Measurements from ENCODE around the gene FILIP1L. TPM values are rescaled to one million over a fixed set of nuclear protein-coding genes. Genes with fewer than 3 reads are reported as not detected.

FILIP1L gene
- polyA plus RNA-seq, 1 donor (not counting 4 experiments of a cell fraction or from before 2014, with no cell fraction given): 14.7 TPM

- H4K20me1 ChIP-seq (ENCODE audit: control insufficient read depth, extremely low read depth, insufficient read depth, low read length): no peaks in the 10 kb centered on the region
- no peak overlapping the region for H3K4me3 ChIP-seq (ENCODE audit: control insufficient read depth in 2 of 3, extremely low read depth in 1 of 3, insufficient read depth in 2 of 3, low read depth in 1 of 3, low read length in 3 of 3)
- dilution Hi-C loops (cut with MboI; ENCODE audit: extremely low pct_ligation_motif_present, low sequenced_read_pairs): no loop called here
- no peaks in the 10 kb centered on the region for H3K27me3 ChIP-seq (ENCODE audit: control insufficient read depth, extremely low read depth, insufficient read depth, low read length)
- H3K4me1 ChIP-seq (ENCODE audit: control insufficient read depth, extremely low read depth, insufficient read depth, low read length): peaks cover 7% of the 10 kb centered on the region
- no peak overlapping the region for H3K27ac ChIP-seq (ENCODE audit: control insufficient read depth, insufficient read depth, low read length)
- no peaks in the 10 kb centered on the region for H3K9me1 ChIP-seq (ENCODE audit: control insufficient read depth, extremely low read depth, insufficient read depth, low read length)
- TF ChIP-seq CTCF (optimal IDR thresholded peaks at IDR 0.05 in 1 of 3, IDR thresholded peaks at IDR 0.05 in 1 of 3, conservative IDR thresholded peaks at IDR 0.05 in 1 of 3; ENCODE audit: extremely low read depth in 1 of 3, insufficient read depth in 2 of 3, low read length in 3 of 3) (no peak), EZH2 (IDR thresholded peaks at IDR 0.05; ENCODE audit: low read length) (no peak)
- H3K79me2 ChIP-seq (ENCODE audit: control insufficient read depth, insufficient read depth, low read length): peaks cover 2% of the 10 kb centered on the region
- no peaks in the 10 kb centered on the region for H3K9me3 ChIP-seq (ENCODE audit: control insufficient read depth, low read depth, low read length)
- H3K9ac ChIP-seq (ENCODE audit: control insufficient read depth, extremely low read depth, insufficient read depth, low read length): no peak overlapping the region
- H2AFZ ChIP-seq (ENCODE audit: control insufficient read depth, low read length): no peak overlapping the region
- no peaks in the 10 kb centered on the region for H3K36me3 ChIP-seq (ENCODE audit: control insufficient read depth in 2 of 2, extremely low read depth in 1 of 2, insufficient read depth in 2 of 2, low read length in 2 of 2)
- FAIRE-seq (peak; percentile 9), DNase-seq (ENCODE audit: low read depth, low spot score) (no peak)
- no peak overlapping the region for H3K4me2 ChIP-seq (ENCODE audit: control insufficient read depth, extremely low read depth, insufficient read depth, low read depth, low read length)
These were observed 230.6 kb downstream of the FILIP1L start for GRCh38 chr3:99883693-99884092.

- Histone ChIP-seq H2AFZ (ENCODE audit: control insufficient read depth, low read length) (no peak overlapping the region), H3K36me3 (ENCODE audit: control insufficient read depth in 2 of 2, extremely low read depth in 1 of 2, insufficient read depth in 2 of 2, low read length in 2 of 2) (no peaks in the 10 kb centered on the region), H3K9ac (ENCODE audit: control insufficient read depth, extremely low read depth, insufficient read depth, low read length) (no peak overlapping the region), H3K9me3 (ENCODE audit: control insufficient read depth, low read depth, low read length) (no peaks in the 10 kb centered on the region), H4K20me1 (ENCODE audit: control insufficient read depth, extremely low read depth, insufficient read depth, low read length) (no peaks in the 10 kb centered on the region), H3K9me1 (ENCODE audit: control insufficient read depth, extremely low read depth, insufficient read depth, low read length) (no peaks in the 10 kb centered on the region), H3K4me2 (ENCODE audit: control insufficient read depth, extremely low read depth, insufficient read depth, low read depth, low read length) (no peak overlapping the region), H3K4me3 (ENCODE audit: control insufficient read depth in 2 of 3, extremely low read depth in 1 of 3, insufficient read depth in 2 of 3, low read depth in 1 of 3, low read length in 3 of 3) (no peak overlapping the region), H3K4me1 (ENCODE audit: control insufficient read depth, extremely low read depth, insufficient read depth, low read length) (peaks cover 7% of the 10 kb centered on the region), H3K27me3 (ENCODE audit: control insufficient read depth, extremely low read depth, insufficient read depth, low read length) (no peaks in the 10 kb centered on the region), H3K79me2 (ENCODE audit: control insufficient read depth, insufficient read depth, low read length) (peaks cover 2% of the 10 kb centered on the region), H3K27ac (ENCODE audit: control insufficient read depth, insufficient read depth, low read length) (no peak overlapping the region)
- dilution Hi-C loops (cut with MboI; ENCODE audit: extremely low pct_ligation_motif_present, low sequenced_read_pairs): no loop called here
- no peak for TF ChIP-seq EZH2 (IDR thresholded peaks at IDR 0.05; ENCODE audit: low read length)
- DNase-seq (ENCODE audit: low read depth, low spot score): no peak
- FAIRE-seq: no peak
These were observed 231.2 kb downstream of the FILIP1L start for GRCh38 chr3:99883138-99883461.

- dilution Hi-C loops (cut with MboI; ENCODE audit: extremely low pct_ligation_motif_present, low sequenced_read_pairs): no loop called here
- Histone ChIP-seq H3K4me2 (ENCODE audit: control insufficient read depth, extremely low read depth, insufficient read depth, low read depth, low read length) (no peak overlapping the region), H3K27ac (ENCODE audit: control insufficient read depth, insufficient read depth, low read length) (no peak overlapping the region), H3K27me3 (ENCODE audit: control insufficient read depth, extremely low read depth, insufficient read depth, low read length) (no peaks in the 10 kb centered on the region), H3K4me3 (ENCODE audit: control insufficient read depth in 2 of 3, extremely low read depth in 1 of 3, insufficient read depth in 2 of 3, low read depth in 1 of 3, low read length in 3 of 3) (no peak overlapping the region), H4K20me1 (ENCODE audit: control insufficient read depth, extremely low read depth, insufficient read depth, low read length) (no peaks in the 10 kb centered on the region), H3K9me3 (ENCODE audit: control insufficient read depth, low read depth, low read length) (no peaks in the 10 kb centered on the region), H3K9me1 (ENCODE audit: control insufficient read depth, extremely low read depth, insufficient read depth, low read length) (no peaks in the 10 kb centered on the region), H2AFZ (ENCODE audit: control insufficient read depth, low read length) (no peak overlapping the region), H3K4me1 (ENCODE audit: control insufficient read depth, extremely low read depth, insufficient read depth, low read length) (peaks cover 12% of the 10 kb centered on the region), H3K9ac (ENCODE audit: control insufficient read depth, extremely low read depth, insufficient read depth, low read length) (no peak overlapping the region), H3K36me3 (ENCODE audit: control insufficient read depth in 2 of 2, extremely low read depth in 1 of 2, insufficient read depth in 2 of 2, low read length in 2 of 2) (no peaks in the 10 kb centered on the region), H3K79me2 (ENCODE audit: control insufficient read depth, insufficient read depth, low read length) (peaks cover 2% of the 10 kb centered on the region)
- no peak for TF ChIP-seq EZH2 (IDR thresholded peaks at IDR 0.05; ENCODE audit: low read length)
- no peak for FAIRE-seq
- no peak for DNase-seq (ENCODE audit: low read depth, low spot score)
These were observed 231.7 kb downstream of the FILIP1L start for GRCh38 chr3:99882436-99883137.

Data from keratinocyte (primary cell).